Small intestine (tissue), 7 donors: ENCODE results near the gene DIAPH2. TPM values are rescaled to one million over a fixed set of nuclear protein-coding genes. Genes with fewer than 3 reads are reported as not detected.

Source experiments
- DNase-seq, 2 donors: peaks; one replicate each; pipeline versions ENCODE4 v3.0.0 to v3.0.0-alpha.2; 2013
- FAIRE-seq: peaks from 2 replicates; lab custom pipeline; 2012; peaks lifted over from hg19 to GRCh38; lab: Jason Lieb, UNC
- H3K27ac ChIP-seq, 3 donors: one replicate each; pipeline ENCODE4 v1.5.1; 2013; ENCODE audit warnings: low read length in 2 of 3, mild to moderate bottlenecking in 2 of 3, control low read depth in 1 of 3, inconsistent platforms in 1 of 3, low read depth in 1 of 3, moderate library complexity in 1 of 3
- H3K27me3 ChIP-seq, 3 donors: one replicate each; pipeline ENCODE4 v1.6.1; 2013; ENCODE audit warnings: low read length in 3 of 3, inconsistent platforms in 1 of 3; ENCODE audit not compliant: control insufficient read depth in 3 of 3, insufficient read depth in 3 of 3
- H3K36me3 ChIP-seq, 3 donors: one replicate each; pipeline ENCODE4 v1.6.1; 2013; ENCODE audit warnings: low read length in 3 of 3, inconsistent platforms in 1 of 3, low read depth in 1 of 3, mild to moderate bottlenecking in 1 of 3, moderate library complexity in 1 of 3; ENCODE audit not compliant: control insufficient read depth in 3 of 3, insufficient read depth in 2 of 3
- H3K4me1 ChIP-seq, 3 donors: one replicate each; pipeline ENCODE4 v1.6.1; 2013; ENCODE audit warnings: low read length in 2 of 3, inconsistent platforms in 1 of 3, low read depth in 1 of 3, mild to moderate bottlenecking in 1 of 3, moderate library complexity in 1 of 3; ENCODE audit not compliant: control insufficient read depth in 3 of 3, insufficient read depth in 2 of 3
- H3K4me3 ChIP-seq, 3 donors: one replicate each; pipeline ENCODE4 v1.5.1; 2013; ENCODE audit warnings: low read length in 3 of 3, control low read depth in 1 of 3, inconsistent platforms in 1 of 3, low read depth in 1 of 3, mild to moderate bottlenecking in 1 of 3, moderate library complexity in 1 of 3
- H3K9me3 ChIP-seq, 2 donors: one replicate each; pipeline ENCODE4 v1.6.1; 2013; ENCODE audit warnings: low read depth in 1 of 2, low read length in 1 of 2; ENCODE audit not compliant: control insufficient read depth in 2 of 2, insufficient read depth in 1 of 2
- WGBS, 3 donors: extraction: QIAGEN DNeasy Blood & Tissue Kit; methylation state at CpG; one replicate each; pipeline ENCODE4 v1.1.7; 2013; 5-methylcytosine and 5-hydroxymethylcytosine counted together
- polyA plus RNA-seq, 4 donors: library from polyadenylated mRNA; stranded (reverse) in 3 of 4; unstranded in 1 of 4; fragments of 200-250 nt in 3 of 4; fragments of 120-200 nt in 1 of 4; gene quantifications; one replicate each; pipeline versions ENCODE4 v1.2.1 to v1.2.3, GENCODE V29; 2013
- donor health status: healthy with polysubstance abuse.
- donor health status: control.
- donor health status: control.
- donor health status: Bipolar disorder and iron deficiency.
- donor health status: healthy.

DIAPH2 gene
- polyA plus RNA-seq, 4 donors: 5.1 to 11.7 (median 6.1) TPM

GRCh38 chrX:97397371-97397770 is 712.7 kb downstream of the DIAPH2 start:
- no peak overlapping the region for H3K4me3 ChIP-seq
- H3K36me3 ChIP-seq: no peaks in the 10 kb centered on the region
- FAIRE-seq: no peak
- no peak overlapping the region for H3K27ac ChIP-seq
- no peaks in the 10 kb centered on the region for H3K27me3 ChIP-seq
- H3K4me1 ChIP-seq: no peaks in the 10 kb centered on the region
- H3K9me3 ChIP-seq: no peaks in the 10 kb centered on the region
- WGBS, 3 donors: 81 to 92% (median 84%) methylated on average over 3 of the region's 3 CpGs
- no peak for DNase-seq

- H3K36me3 ChIP-seq: no peaks in the 10 kb centered on the region
- FAIRE-seq (no peak), DNase-seq (no peak)
- H3K27ac ChIP-seq: no peak overlapping the region
- H3K4me1 ChIP-seq: no peaks in the 10 kb centered on the region
- H3K9me3 ChIP-seq: no peaks in the 10 kb centered on the region
- no peak overlapping the region for H3K4me3 ChIP-seq
- H3K27me3 ChIP-seq: no peaks in the 10 kb centered on the region
- WGBS, 3 donors: 60 to 68% (median 62%) methylated on average over 3 of the region's 3 CpGs
Measured at GRCh38 chrX:97398030-97398551, 713.4 kb downstream of the DIAPH2 start.

- WGBS, 3 donors: 41 to 88% (median 51%) methylated on average over 2 of the region's 2 CpGs
- Histone ChIP-seq H3K27me3 (no peaks in the 10 kb centered on the region), H3K4me1 (no peaks in the 10 kb centered on the region), H3K27ac (no peak overlapping the region), H3K4me3 (no peak overlapping the region), H3K9me3 (no peaks in the 10 kb centered on the region), H3K36me3 (no peaks in the 10 kb centered on the region)
- FAIRE-seq (no peak), DNase-seq (no peak)
Measured at GRCh38 chrX:97399400-97399799, 714.8 kb downstream of the DIAPH2 start.

- Histone ChIP-seq H3K4me1 (no peaks in the 10 kb centered on the region), H3K4me3 (no peak overlapping the region), H3K36me3 (no peaks in the 10 kb centered on the region), H3K27me3 (no peaks in the 10 kb centered on the region), H3K27ac (no peak overlapping the region), H3K9me3 (no peaks in the 10 kb centered on the region)
- DNase-seq (no peak), FAIRE-seq (no peak)
Measured at GRCh38 chrX:97400492-97400891, 715.9 kb downstream of the DIAPH2 start.

GRCh38 chrX:97401154-97401553 is 716.5 kb downstream of the DIAPH2 start:
- FAIRE-seq: no peak
- Histone ChIP-seq H3K4me1 (no peaks in the 10 kb centered on the region), H3K9me3 (no peaks in the 10 kb centered on the region), H3K4me3 (no peak overlapping the region), H3K27me3 (no peaks in the 10 kb centered on the region), H3K36me3 (no peaks in the 10 kb centered on the region), H3K27ac (no peak overlapping the region)
- peak; percentile 5 to 10 for DNase-seq
- WGBS, 3 donors: 9 to 33% (median 21%) methylated on average over 2 of the region's 2 CpGs

- Histone ChIP-seq H3K36me3 (no peaks in the 10 kb centered on the region), H3K27me3 (no peaks in the 10 kb centered on the region), H3K4me3 (no peak overlapping the region), H3K4me1 (no peaks in the 10 kb centered on the region), H3K27ac (no peak overlapping the region), H3K9me3 (no peaks in the 10 kb centered on the region)
- DNase-seq (peak in 1 of 2 donors; percentile 8), FAIRE-seq (no peak)
Measured at GRCh38 chrX:97401586-97402136, 717.0 kb downstream of the DIAPH2 start.

GRCh38 chrX:97402333-97402732 is 717.7 kb downstream of the DIAPH2 start:
- Histone ChIP-seq H3K4me1 (no peaks in the 10 kb centered on the region), H3K9me3 (no peaks in the 10 kb centered on the region), H3K27ac (no peak overlapping the region), H3K4me3 (no peak overlapping the region), H3K36me3 (no peaks in the 10 kb centered on the region), H3K27me3 (no peaks in the 10 kb centered on the region)
- DNase-seq (no peak), FAIRE-seq (no peak)

- H3K9me3 ChIP-seq: no peaks in the 10 kb centered on the region
- no peak overlapping the region for H3K4me3 ChIP-seq
- DNase-seq: no peak
- FAIRE-seq: no peak
- H3K27ac ChIP-seq: no peak overlapping the region
- no peaks in the 10 kb centered on the region for H3K36me3 ChIP-seq
- no peaks in the 10 kb centered on the region for H3K4me1 ChIP-seq
- no peaks in the 10 kb centered on the region for H3K27me3 ChIP-seq
Measured at GRCh38 chrX:97402903-97403302, 718.3 kb downstream of the DIAPH2 start.

- Histone ChIP-seq H3K27me3 (no peaks in the 10 kb centered on the region), H3K9me3 (peaks cover 0 to 8% of the 10 kb centered on the region in 2 donors), H3K4me1 (no peaks in the 10 kb centered on the region), H3K27ac (no peak overlapping the region), H3K36me3 (no peaks in the 10 kb centered on the region), H3K4me3 (no peak overlapping the region)
- DNase-seq (no peak), FAIRE-seq (no peak)
- 79 to 96% (median 93%) methylated on average over 4 of the region's 4 CpGs for WGBS, 3 donors
Measured at GRCh38 chrX:97405031-97405660, 720.5 kb downstream of the DIAPH2 start.
